ENCODE measurements around the gene PHF20.
A peak's percentile ranks its signal among the peaks of the same experiment; 100 is the strongest.
"Not testable (repeated sequence)": the region's sequence is repeated elsewhere in the genome, so short reads cannot be mapped to it uniquely, and the experiment has no call there.

PHF20 gene

DNA sequence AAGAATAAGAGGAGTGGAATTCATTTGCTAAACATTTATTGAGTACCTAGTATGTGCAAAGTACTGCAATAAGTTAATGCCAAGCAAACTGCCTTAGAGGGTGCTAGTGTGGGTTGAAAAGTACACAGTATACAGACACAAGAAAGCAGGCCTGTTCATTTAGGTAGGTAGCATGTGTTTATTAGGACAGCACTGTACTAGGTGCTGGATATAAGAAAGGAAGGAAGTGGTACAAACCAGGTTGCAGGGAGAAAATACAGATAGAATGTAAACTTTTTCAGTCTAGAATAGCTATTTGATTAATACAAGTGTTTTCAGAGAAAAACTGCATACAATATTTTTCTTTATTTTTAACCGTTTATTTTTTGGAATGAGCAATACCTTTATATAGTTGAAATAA is 68.1 kb downstream of the PHF20 start:
- no peak for DNase-seq (ENCODE audit: low spot score)

DNA sequence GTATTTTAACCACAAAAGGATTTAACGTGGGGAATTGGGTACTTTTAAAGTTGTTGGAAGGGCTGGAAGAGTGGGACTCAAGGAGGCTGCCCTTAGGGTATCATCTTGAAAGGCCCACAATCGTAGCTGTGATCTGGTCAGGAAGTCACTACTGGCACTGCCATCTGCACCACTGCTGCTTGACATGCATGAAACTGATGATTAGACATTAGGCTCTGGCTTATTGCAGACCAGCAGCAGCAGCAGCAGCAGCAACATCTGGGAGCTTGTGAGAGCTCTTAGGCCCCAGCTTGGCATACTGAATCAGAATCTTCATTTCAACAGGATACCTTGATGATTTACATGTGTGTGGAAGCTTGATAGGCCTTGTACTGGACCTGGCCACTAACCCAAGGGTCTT is 68.6 kb downstream of the PHF20 start:
- no peak for DNase-seq (ENCODE audit: low spot score)

DNA sequence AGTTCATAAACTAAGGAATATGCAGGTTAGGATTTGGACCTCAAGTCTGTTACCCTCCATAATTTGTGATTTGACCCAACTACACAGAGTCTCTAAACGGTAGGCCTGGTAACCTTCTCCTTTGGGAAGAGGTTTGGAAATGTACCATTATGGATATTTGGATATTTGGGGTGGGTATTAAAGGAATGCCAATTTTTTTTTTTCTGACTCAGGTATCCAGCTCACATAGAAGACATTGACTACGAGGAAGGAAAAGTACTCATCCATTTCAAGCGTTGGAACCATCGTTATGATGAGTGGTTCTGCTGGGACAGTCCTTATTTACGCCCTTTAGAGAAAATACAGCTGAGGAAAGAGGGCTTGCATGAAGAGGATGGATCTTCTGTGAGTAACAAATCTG is 70.5 kb downstream of the PHF20 start:
- DNase-seq (ENCODE audit: low spot score): no peak

DNA sequence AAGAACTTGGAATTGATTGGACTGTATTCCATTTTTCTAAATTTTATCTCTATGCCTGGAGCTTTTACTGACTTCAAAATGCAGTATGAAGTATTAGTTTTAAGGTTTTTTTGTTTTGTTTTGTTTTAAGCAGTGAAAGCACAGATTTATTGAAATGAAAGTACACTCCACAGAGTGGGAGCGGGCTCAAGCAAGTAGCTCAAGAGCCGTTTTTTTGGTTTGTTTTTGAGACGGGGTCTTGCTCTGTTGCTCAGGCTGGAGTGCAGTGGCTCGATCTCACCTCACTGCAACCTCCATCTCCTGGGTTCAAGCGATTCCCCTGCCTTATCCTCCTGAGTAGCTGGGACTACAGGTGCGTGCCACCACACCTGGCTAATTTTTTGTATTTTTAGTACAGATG is 72.1 kb downstream of the PHF20 start:
- not testable (repeated sequence) for DNase-seq (ENCODE audit: low spot score)

DNA sequence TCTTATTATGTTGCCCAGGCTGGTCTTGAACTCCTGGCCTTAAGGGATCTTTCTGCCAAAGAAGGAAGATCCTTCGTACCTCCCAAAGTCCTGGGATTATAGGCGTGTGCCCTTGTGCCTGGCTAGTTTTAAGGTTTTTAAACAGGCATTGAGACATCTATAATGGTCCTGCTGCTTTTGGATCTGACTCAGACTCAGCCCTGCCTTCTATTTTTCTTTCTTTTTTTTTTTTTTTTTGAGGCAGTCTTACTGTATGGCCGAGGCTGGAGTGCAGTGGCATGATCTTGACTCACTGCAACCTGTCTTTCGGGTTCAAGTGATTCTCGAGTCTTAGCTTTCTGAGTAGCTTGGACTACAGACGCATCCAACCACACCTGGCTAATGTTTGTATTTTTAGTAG is 73.7 kb downstream of the PHF20 start:
- DNase-seq (ENCODE audit: low spot score): no peak

DNA sequence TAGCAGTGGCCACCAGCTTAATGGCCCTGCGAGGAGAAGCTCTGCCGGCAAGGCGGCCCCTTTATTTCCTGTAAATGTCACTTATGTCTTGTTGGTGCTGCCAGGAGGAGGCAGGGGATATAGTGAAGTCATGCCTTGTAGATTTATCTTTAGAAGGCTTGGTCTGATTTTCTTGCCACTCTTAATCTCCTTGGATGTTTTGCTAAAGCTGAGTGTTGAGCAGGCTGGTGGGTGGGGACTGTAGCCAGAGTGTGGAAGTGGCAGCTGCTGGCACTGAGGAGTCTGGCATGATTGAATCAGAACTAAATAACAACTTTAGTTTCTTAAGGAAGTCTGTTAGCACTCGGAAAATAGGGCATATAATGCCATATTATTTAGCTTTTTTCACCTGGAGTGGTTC is 77.9 kb downstream of the PHF20 start:
- no peak for DNase-seq (ENCODE audit: low spot score)

DNA sequence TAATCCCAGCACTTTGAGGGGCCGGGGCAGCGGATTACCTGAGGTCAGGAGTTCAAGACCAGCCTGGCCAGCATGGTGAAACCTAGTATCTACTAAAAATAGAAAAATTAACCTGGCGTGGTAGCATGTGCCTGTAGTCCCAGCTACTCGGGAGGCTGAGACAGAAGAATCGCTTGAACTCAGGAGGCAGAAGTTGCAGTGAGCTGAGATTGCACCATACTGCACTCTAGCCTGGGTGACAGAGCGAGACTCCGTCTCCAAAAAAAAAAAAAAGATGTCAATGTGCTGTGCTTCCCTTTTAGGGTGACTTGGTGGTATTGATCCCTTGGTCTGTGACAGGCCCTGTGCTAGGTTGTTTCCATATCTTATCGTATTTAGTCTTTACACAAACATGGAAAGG is 79.8 kb downstream of the PHF20 start:
- DNase-seq (ENCODE audit: low spot score): not testable (repeated sequence)

DNA sequence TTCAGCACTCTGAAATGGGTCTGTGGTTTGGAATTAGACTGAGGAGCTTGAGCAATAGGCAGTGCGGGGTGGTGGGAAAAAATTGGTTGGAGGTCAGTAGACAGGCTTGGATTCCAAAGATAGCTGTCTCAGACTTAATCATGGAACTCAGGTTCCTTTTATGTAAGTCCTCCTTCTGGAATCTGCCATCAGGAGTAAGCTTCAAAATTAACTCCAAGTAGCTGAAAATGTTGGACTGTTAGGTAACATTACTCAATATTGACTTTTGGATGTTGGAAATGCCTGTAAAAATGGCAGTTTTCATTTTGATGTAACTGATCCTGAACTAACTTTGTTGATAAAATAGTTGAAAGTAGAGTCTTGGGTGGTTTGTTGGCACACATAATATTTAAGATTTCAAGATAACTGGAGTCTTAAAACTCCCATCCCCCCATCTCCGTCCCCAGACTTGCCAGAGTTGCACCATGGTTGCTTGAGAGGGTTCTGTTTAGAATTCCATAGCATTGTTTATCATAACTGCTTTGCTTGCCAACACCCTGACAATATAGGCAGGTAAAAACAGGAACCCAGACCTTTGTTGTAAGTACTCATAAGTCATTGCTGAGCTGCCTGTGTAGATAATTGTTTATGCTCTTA is 83.0 kb downstream of the PHF20 start:
- no peak for DNase-seq (ENCODE audit: low spot score)

DNA sequence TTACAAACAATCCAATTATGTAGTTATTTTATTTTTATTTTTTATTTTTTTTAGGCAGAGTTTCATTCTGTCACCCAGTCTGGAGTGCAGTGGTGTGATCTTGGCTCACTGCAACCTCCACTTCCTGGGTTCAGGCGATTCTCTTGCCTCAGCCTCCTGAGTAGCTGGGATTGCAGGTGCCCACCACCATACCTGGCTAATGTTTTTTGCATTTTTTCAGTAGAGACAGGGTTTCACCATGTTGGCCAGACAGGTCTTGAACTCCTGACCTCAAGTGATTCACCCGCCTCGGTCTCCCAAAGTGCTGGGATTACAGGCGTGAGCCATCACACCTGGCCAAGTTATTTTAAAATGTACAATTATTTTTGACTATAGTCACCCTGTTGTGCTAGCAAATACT is 83.8 kb downstream of the PHF20 start:
- DNase-seq (ENCODE audit: low spot score): not testable (repeated sequence)

DNA sequence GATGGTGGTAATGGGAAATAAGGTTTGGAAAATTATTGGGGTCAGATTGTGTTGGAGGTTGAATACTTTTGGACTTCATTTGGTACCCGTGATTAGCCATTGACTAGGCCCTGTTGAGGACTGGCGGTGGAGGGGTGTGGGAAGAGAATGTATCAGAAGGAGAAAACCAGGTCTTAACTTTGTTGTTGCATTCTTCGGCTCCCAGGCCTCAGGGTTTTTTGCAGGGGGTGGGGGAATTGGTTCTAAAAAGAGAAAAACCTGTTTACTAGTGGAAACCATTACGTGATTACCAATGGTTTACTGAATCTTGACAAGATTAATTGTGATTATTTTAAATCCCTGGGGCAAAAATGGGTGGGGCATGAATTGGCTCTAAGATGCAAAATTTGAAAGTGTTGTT is 85.1 kb downstream of the PHF20 start:
- no peak for DNase-seq (ENCODE audit: low spot score)

DNA sequence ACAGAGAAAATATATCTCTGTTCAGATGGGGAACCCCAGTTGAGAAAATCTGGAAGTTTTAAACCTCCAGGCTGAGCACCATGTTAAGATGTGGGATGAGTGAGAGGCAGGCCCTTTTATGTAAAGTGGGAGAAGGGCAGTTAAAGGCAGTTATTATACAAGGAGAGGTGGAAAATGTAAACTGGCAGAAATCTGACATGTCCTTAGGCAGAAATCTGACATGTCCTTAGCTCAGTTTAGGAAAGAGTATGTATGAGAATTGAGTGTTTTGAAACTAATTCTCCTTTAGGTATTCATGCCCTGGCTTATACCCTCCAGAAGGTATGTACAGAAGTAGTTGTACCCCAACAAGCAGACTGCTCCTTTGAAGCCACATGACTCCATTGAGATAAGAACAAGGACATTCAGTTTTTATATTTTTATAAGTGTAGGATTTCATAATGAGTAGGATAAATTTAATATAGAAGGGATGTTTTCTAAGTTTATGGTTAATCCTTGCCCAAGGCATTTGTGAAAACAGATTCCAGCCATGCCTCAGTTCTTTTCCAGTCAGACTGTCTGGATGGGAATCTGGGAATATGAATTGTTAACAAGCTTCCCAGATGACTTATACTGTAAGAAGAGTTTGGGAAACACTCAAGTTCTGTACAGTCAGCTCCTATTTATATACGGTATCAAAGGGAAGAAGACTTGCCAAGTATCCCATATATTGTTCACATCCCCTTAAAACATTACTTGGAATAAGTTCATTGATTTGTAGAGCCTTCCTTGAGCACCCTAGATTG is 94.8 kb downstream of the PHF20 start:
- DNase-seq (ENCODE audit: low spot score): no peak

DNA sequence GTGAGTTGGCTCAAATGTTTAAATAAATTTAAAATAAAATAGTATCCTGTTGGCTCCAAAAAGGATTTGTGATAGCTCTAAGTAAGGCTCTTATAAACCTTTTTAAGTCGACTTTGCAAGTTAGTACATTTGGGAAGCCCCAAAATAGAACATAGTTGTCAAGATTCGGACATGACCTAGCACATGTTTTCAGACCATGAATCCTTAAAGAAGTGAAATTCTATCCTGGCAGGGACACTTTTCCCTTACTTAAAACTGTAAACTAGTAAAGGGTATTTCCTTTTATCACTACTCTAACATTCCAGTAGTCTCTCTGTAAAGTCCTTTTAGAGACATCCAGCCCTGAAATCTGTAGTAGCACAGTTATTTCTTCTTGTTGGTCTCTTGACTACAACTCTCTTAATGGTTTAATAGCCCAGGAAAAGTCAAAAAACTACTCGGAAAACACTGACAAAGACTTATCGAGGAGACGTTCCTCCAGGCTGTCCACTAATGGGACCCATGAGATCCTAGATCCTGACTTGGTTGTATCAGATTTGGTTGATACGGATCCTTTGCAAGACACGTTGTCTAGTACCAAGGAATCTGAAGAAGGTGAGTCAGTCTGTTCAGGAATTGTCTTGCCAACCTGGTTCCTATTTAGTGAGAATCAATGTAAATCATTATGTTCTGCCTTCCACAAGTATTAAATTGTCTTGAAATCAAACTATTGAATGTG is 98.9 kb downstream of the PHF20 start:
- DNase-seq (ENCODE audit: low spot score): no peak

DNA sequence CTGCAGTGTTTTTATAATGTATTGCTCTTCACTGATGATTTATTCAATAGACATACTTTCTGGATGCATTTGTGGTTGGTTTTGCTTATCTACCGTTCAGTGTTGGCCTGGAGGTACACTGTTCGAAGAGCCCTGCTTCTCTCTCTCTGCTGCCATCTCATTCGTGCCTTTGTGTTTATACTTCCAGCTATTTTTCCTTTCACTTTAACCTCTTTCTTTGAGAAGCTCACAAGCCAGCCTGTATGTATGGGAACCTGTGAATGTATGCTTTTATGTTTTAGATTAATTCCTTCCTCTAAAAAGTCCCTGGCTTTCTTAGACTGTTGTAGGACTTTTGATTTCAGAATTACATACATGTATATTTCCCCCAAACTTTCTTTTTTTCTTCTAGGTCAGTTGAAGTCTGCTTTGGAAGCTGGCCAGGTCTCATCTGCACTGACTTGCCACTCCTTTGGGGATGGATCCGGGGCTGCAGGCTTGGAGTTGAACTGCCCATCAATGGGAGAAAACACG is 99.5 kb downstream of the PHF20 start:
- DNase-seq (ENCODE audit: low spot score): no peak

DNA sequence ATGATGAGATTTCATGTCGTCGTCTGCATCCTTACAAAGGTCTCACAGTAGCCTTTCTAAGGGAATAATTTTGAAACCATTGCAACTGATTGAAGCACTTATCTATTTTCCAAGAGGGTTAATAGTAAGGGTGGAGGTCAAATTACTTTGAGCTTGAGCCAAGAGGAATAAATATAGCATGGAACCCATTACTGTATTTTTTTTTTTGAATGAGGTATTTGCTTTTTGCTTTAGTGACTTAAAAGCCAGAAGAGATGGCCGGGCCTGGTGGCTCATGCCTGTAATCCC is 104.2 kb downstream of the PHF20 start:
- DNase-seq (ENCODE audit: low spot score): no peak

DNA sequence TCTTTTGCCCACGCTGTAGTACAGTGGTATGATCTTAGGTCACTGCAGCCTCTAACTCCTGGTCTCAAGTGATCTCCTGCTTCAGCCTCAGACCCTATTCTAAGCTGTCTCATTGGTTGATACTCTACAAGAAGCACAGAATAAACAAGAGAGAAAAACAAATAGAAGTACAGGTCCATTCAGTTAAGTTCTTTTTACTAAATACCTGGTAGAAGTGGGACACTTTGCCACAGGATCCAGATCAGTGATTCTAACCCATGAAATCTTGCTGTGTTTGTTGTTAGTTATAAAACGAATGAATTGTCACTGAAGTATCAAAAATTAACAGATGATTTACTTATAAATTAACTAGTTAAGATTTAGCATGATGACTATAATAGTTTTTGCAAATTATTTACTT is 105.8 kb downstream of the PHF20 start:
- no peak for DNase-seq (ENCODE audit: low spot score)

DNA sequence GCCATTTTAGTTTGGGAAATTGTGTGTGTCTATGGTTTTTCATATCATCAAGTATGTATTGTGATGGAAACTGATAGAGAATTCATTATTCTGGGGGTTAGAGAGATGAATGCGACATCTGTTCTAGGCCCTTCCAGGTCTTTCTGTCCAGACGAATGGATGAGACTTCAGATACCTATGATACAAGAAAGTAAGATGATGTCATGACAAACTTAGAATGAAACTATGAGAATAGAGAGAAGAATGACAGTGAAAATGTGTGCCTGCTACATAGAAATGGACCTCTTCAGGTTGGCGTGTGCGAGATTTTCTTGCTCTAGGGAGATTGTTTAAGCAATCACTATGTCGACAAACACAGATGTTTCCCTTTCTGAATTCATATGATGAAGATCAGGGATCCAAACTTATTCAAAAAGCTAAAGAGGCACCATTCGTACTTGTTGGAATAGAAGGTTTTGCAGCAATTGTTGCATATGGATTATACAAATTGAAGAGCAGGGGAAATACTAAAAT is 106.4 kb downstream of the PHF20 start:
- DNase-seq (ENCODE audit: low spot score): no peak

DNA sequence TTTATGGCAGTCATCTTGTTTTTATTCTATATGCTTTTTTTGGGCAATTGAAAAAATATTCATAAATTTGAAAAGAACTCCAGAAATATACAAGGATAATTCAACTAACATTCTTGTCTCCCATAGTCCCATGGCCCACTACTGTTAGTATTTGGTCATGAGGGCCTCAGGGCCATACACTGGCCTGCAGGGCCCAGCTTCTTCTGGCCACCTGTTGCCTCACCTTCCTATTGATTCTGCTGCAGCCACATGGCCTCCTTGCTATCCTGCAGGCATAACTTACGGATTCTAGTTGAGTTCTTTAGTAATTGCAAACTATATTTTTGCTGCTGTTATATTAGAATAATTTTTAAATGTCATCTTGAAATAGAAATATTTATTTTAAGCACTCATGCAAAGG is 109.9 kb downstream of the PHF20 start:
- no peak for DNase-seq (ENCODE audit: low spot score)

DNA sequence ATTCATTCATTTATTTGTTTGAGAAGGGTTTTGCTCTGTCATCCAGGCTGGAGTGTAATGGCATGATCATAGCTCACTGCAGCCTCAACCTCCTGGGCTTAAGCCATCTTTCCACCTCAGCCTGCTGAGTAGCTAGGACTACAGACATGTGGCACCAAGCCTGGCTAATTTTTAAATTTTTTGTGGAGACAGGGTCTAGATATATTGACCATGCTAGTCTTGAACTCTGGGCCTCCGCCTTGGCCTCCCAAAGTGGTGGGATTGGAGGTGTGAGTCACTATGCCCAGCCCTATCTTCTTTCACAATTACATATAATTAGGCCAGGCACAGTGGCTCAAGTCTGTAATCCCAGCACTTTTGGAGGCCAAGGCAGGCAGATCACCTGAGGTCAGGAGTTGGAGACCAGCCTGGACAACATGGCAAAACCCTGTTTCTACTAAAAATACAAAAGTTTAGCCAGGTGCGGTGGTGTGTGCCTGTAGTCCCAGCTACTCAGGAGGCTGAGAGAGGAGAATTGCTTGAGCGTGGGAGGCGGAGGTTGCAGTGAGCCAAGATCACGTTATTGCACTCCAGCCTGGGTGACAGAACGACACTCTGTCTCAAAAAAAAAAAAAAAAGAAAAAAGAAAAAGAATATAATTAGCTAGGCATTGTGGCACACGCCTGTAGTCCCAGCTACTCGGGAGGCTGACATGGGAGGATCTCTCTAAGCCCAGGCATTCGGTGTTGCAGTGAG is 110.8 kb downstream of the PHF20 start:
- not testable (repeated sequence) for DNase-seq (ENCODE audit: low spot score)

DNA sequence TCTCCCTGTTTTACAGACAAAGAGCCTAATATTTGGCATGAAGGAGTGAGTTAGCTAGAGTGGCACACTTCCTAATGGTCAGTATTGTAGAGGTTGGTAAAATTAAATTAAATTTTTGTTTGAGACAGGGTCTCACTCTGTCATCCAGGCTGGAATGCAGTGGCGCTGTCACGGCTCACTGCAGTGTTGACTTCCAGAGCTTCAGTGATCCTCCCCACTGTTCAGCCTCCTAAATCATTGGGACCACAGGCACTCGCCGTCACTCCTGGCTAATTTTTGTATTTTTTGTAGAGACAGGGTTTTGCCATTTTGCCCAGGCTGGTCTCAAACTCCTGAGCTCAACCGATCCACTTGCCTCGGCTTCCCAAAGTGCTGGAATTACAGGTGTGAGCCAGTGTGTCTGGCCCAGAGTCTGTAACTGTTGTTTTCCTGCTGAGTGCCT is 111.5 kb downstream of the PHF20 start:
- DNase-seq (ENCODE audit: low spot score): no peak

DNA sequence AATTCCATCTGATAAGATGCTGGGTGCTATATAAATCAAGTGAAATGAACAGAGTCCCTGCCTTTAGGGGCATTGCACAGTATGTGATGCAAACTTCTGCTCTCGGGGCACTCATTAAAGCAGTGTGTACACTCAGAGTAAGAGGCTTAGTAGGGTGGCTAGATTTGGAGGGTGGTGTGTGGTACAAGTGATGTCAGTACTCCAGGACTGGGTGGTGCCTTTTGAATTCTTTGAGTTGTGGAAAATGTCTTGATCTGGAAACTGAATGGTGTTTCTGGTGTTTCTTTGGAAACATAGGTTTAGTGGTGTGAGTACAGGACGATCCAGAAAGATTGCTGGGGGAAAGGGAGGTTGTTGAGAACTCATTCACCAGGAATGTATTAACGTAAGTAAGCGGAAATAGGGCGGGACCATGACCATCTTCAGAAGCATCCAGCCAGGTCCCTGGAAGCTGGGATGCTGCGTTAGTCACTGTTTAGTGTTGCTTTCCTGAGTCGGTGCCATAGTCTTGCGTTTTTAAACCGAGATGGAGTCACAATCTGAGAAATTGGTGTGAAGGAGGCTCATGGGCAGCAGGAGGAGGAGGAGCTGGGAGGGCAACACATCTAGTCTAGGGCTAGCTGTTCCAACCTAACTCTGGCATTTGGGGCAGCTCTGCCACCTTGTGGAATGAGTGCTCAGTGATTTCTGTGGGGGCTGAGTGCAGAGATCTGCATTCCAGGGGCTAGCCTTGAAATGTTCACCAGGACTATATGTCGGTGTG is 112.1 kb downstream of the PHF20 start:
- peak; percentile 55 for DNase-seq (ENCODE audit: low spot score)

DNA sequence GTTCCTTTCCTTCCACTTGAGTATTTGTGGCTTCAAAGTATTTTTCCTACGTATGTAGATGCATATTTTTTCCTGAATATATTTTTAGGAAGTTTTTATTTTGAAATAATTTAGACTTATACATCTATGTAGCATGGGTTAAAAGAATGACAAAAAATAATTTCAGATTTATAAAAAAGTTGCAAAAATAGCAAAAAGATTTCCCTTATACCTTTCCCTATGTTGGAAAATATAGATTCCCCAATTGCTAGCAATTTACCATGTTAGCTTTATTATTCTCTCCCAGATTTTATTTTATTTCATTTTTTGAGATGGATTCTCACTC is 112.7 kb downstream of the PHF20 start:
- no peak for DNase-seq (ENCODE audit: low spot score)

DNA sequence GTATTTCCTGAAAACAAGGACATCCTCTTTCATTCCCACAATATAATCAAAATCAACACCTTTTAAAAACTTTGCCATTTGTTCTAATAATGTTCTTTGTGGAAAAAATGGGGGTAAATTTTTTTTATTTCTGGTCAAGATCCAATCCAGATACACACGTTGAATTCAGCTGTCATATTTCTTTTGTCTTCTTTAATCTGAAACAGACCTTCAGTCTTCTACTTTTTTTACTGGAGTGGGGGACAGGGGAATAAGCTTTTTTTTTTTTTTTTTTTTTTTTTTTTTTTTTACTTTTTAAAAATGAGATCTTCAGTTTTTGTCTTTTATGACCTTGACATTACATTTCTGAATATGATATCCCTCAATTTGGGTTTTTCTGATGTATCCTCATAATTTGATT is 113.4 kb downstream of the PHF20 start:
- DNase-seq (ENCODE audit: low spot score): no peak

Data from putamen (tissue), 1 donor.